IMR-90 (cell line): Measurements from ENCODE around the gene GNG11. TPM values are rescaled to one million over a fixed set of nuclear protein-coding genes. Genes with fewer than 3 reads are reported as not detected.
A peak's percentile ranks its signal among the peaks of the same experiment; 100 is the strongest.

Experiments used
- ATAC-seq: fragments of 200-7000 bp; cut with Tn5 transposase; 2 replicates; pipeline ENCODE4 v1.9.1; 2020; ENCODE audit warnings: low read depth, mild to moderate bottlenecking, moderate library complexity
- BruUV-seq: library from RNA; stranded (reverse); fragments of 400-500 nt; replicated peaks from 2 replicates; lab custom pipeline; 2021; lab: Mats Ljungman, UMichigan
- CTCF ChIA-PET: fragments of 300-600 bp; formaldehyde crosslinking; extraction: SDS; loops from one replicate; lab custom pipeline; 2021; ENCODE audit warnings: antibody characterized with exemption; lab: Yijun Ruan, JAX
- POLR2A ChIA-PET: fragments of 300-600 bp; sonication (Branson Sonifier 250); formaldehyde crosslinking; loops from one replicate; lab custom pipeline; 2022; ENCODE audit warnings: antibody characterized with exemption; ENCODE audit not compliant: unreplicated experiment; lab: Charles Lee
- DNase-seq: peaks from one replicate; pipeline ENCODE4 v3.0.0; 2013
- H2AFZ ChIP-seq: replicated peaks from 2 replicates; pipeline ENCODE3; 2013; ENCODE audit warnings: low read length, mild to moderate bottlenecking; ENCODE audit not compliant: poor library complexity
- H2AK5ac ChIP-seq: 2 replicates; pipeline ENCODE4 v1.6.1; 2013; ENCODE audit warnings: low read depth, low read length, inconsistent platforms
- H2AK9ac ChIP-seq: replicated peaks from 2 replicates; pipeline ENCODE3; 2013; ENCODE audit warnings: mild to moderate bottlenecking, low read depth, low read length, moderate library complexity; ENCODE audit not compliant: poor library complexity
- H2BK120ac ChIP-seq: 2 replicates; pipeline ENCODE4 v1.6.1; 2013; ENCODE audit warnings: low read depth, low read length, inconsistent platforms
- H2BK15ac ChIP-seq: 3 replicates; pipeline ENCODE4 v1.6.1; 2013; ENCODE audit warnings: low read depth, low read length, inconsistent platforms
- H2BK20ac ChIP-seq: 2 replicates; pipeline ENCODE4 v1.6.1; 2013; ENCODE audit warnings: low read depth, mild to moderate bottlenecking, inconsistent platforms, low read length, moderate library complexity
- H2BK5ac ChIP-seq: 2 replicates; pipeline ENCODE4 v1.6.1; 2013; ENCODE audit warnings: mild to moderate bottlenecking, low read depth, low read length, inconsistent platforms; ENCODE audit not compliant: poor library complexity, severe bottlenecking
- H3K14ac ChIP-seq: replicated peaks from 2 replicates; pipeline ENCODE4 v1.6.1; 2013; ENCODE audit warnings: low read depth, low read length, inconsistent platforms
- H3K18ac ChIP-seq: 2 replicates; pipeline ENCODE4 v1.6.1; 2013; ENCODE audit warnings: low read depth, low read length, control low read depth
- H3K23ac ChIP-seq: 2 replicates; pipeline ENCODE4 v1.6.1; 2013; ENCODE audit warnings: low read depth, low read length, inconsistent platforms
- H3K27ac ChIP-seq: 2 replicates; pipeline ENCODE4 v1.5.1; 2013; ENCODE audit warnings: mild to moderate bottlenecking, control low read depth, low read length; ENCODE audit not compliant: insufficient read depth
- H3K27me3 ChIP-seq: 2 replicates; pipeline ENCODE4 v1.6.1; 2013; ENCODE audit warnings: low read length; ENCODE audit not compliant: control insufficient read depth, insufficient read depth
- H3K36me3 ChIP-seq: 2 replicates; pipeline ENCODE4 v1.6.1; 2013; ENCODE audit warnings: low read length, mixed read lengths; ENCODE audit not compliant: control insufficient read depth, insufficient read depth
- H3K4ac ChIP-seq: 2 replicates; pipeline ENCODE4 v1.6.1; 2013; ENCODE audit warnings: low read depth, low read length, inconsistent platforms
- H3K4me1 ChIP-seq: 2 replicates; pipeline ENCODE4 v1.6.1; 2013; ENCODE audit warnings: low read length, mixed read lengths; ENCODE audit not compliant: control insufficient read depth, insufficient read depth
- H3K4me2 ChIP-seq: 2 replicates; pipeline ENCODE4 v1.6.1; 2013; ENCODE audit warnings: low read depth, mild to moderate bottlenecking, control low read depth, low read length, moderate library complexity
- H3K4me3 ChIP-seq: 2 replicates; pipeline ENCODE4 v1.5.1; 2013; ENCODE audit warnings: low read depth, mild to moderate bottlenecking, control low read depth, low read length, moderate library complexity; ENCODE audit not compliant: insufficient read depth
- H3K56ac ChIP-seq: 2 replicates; pipeline ENCODE4 v1.6.1; 2013; ENCODE audit warnings: low read length, inconsistent platforms; ENCODE audit not compliant: insufficient read depth; ENCODE audit errors: extremely low read depth
- H3K79me1 ChIP-seq, 2 experiments: 2 replicates each; pipeline ENCODE4 v1.6.1; 2013; ENCODE audit warnings: low read length in 2 of 2, inconsistent platforms in 1 of 2, low read depth in 1 of 2
- H3K9ac ChIP-seq: 2 replicates; pipeline ENCODE4 v1.6.1; 2013; ENCODE audit warnings: low read depth, low read length, control low read depth
- H3K9me1 ChIP-seq: 2 replicates; pipeline ENCODE4 v1.6.1; 2013; ENCODE audit warnings: low read length, inconsistent platforms; ENCODE audit not compliant: insufficient read depth
- H3K9me3 ChIP-seq: 2 replicates; pipeline ENCODE4 v1.6.1; 2013; ENCODE audit warnings: low read length; ENCODE audit not compliant: control insufficient read depth, insufficient read depth
- H4K20me1 ChIP-seq: 2 replicates; pipeline ENCODE4 v1.6.1; 2013; ENCODE audit warnings: low read length, inconsistent platforms; ENCODE audit not compliant: insufficient read depth
- H4K5ac ChIP-seq: 2 replicates; pipeline ENCODE4 v1.6.1; 2013; ENCODE audit warnings: mild to moderate bottlenecking, low read depth, low read length, control low read depth
- H4K8ac ChIP-seq, 2 experiments: 2 replicates each; pipeline ENCODE4 v1.6.1; 2013; ENCODE audit warnings: low read depth in 2 of 2, low read length in 2 of 2, control low read depth in 1 of 2, inconsistent platforms in 1 of 2
- H4K91ac ChIP-seq: 2 replicates; pipeline ENCODE4 v1.6.1; 2013; ENCODE audit warnings: low read depth, low read length, inconsistent platforms; ENCODE audit not compliant: insufficient read depth
- CHD1 ChIP-seq: IDR thresholded peaks from 2 replicates; pipeline ENCODE4 v1.6.1; 2012; ENCODE audit warnings: low read depth, low read length, improper control_type of control experiment
- ELK1 ChIP-seq: fragments of 150-350 bp; IDR thresholded peaks from 2 replicates; pipeline ENCODE4 v1.6.1; 2016; ENCODE audit warnings: low read depth, mild to moderate bottlenecking, low read length, moderate library complexity, borderline replicate concordance
- FOS ChIP-seq: fragments of 150-350 bp; IDR thresholded peaks from 2 replicates; pipeline ENCODE4 v1.6.1; 2016; ENCODE audit warnings: low read depth, low read length
- MXI1 ChIP-seq: IDR thresholded peaks from 2 replicates; pipeline ENCODE4 v1.6.1; 2012; ENCODE audit warnings: low read depth, mild to moderate bottlenecking, low read length, moderate library complexity, borderline replicate concordance
- RAD21 ChIP-seq: IDR thresholded peaks from 2 replicates; pipeline ENCODE4 v1.6.1; 2012; ENCODE audit warnings: low read length, improper control_type of control experiment
- RCOR1 ChIP-seq: IDR thresholded peaks from 2 replicates; pipeline ENCODE4 v1.6.1; 2012; ENCODE audit warnings: mild to moderate bottlenecking, low read length, improper control_type of control experiment; ENCODE audit not compliant: insufficient replicate concordance
- USF2 ChIP-seq: fragments of 150-350 bp; IDR thresholded peaks from 2 replicates; pipeline ENCODE4 v1.6.1; 2017; ENCODE audit warnings: mild to moderate bottlenecking, antibody characterized with exemption, low read length, low read depth
- dilution Hi-C: fragments of 300-500 bp; cut with HindIII; formaldehyde crosslinking; loops from one replicate; pipeline ENCODE4 v1.14.3; 2018; ENCODE audit warnings: low sequenced_read_pairs; ENCODE audit not compliant: unreplicated experiment
- in situ Hi-C: fragments of 300-500 bp; cut with MboI; formaldehyde crosslinking; loops from 3 replicates; pipeline ENCODE4 v1.14.3; 2019; ENCODE audit warnings: low sequenced_read_pairs, inconsistent platforms, mixed read lengths
- intact Hi-C: fragments of 100-400 bp; cut with micrococcal nuclease; formaldehyde crosslinking; loops from 2 replicates; pipeline ENCODE4 v1.10.0; 2022
- polyA plus RNA-seq, 3 experiments: library from polyadenylated mRNA; depleted of rRNA; stranded (reverse); fragments of >200 nt; gene quantifications; 2 replicates each; pipeline ENCODE4 v1.2.3, GENCODE V29; 2012; ENCODE audit warnings: low replicate concordance in 1 of 3
- total RNA-seq: library from RNA; depleted of rRNA; stranded (reverse); fragments of >200 nt; gene quantifications from 2 replicates; pipeline ENCODE4 v1.2.3, GENCODE V29; 2012

GNG11 gene
- total and polyA plus RNA-seq, 2 of the 4 experiments (the other 2 are of a cell fraction), result 6.1 to 10.5 TPM

GRCh38 chr7:93913197-93913596, 8.3 kb upstream of the GNG11 start:
- peaks cover 7% of the 10 kb centered on the region for H3K4me1 ChIP-seq
- no peaks in the 10 kb centered on the region for H4K20me1 ChIP-seq
- no peak overlapping the region for H3K4me2 ChIP-seq
- H3K56ac ChIP-seq, result no peak overlapping the region
- no peak for TF ChIP-seq CHD1
- TF ChIP-seq FOS, result no peak
- TF ChIP-seq RCOR1, result no peak
- TF ChIP-seq ELK1, result no peak
- no peak for TF ChIP-seq MXI1
- TF ChIP-seq RAD21, result no peak
- TF ChIP-seq USF2, result no peak
- no peak overlapping the region for H2BK5ac ChIP-seq
- H3K27me3 ChIP-seq, result no peaks in the 10 kb centered on the region
- no peak overlapping the region for H3K27ac ChIP-seq
- ATAC-seq (no peak), DNase-seq (no peak)
- no peak overlapping the region for H4K8ac ChIP-seq
- H2BK15ac ChIP-seq, result no peak overlapping the region
- H4K5ac ChIP-seq, result no peak overlapping the region
- no peaks in the 10 kb centered on the region for H3K36me3 ChIP-seq
- no peak overlapping the region for H3K14ac ChIP-seq
- H3K9ac ChIP-seq, result no peak overlapping the region
- H3K4me3 ChIP-seq, result no peak overlapping the region
- no peak overlapping the region for H2AK9ac ChIP-seq
- ChIA-PET CTCF (interaction anchor here (0.8 kb wide), 1 partner anchor 10 kb away, joined by 3 read pairs; no protein-coding TSS in a partner anchor), POLR2A (no interaction called here)
- peak overlapping the region; percentile 67; the same call in 1 of the 2 replicates for H3K18ac ChIP-seq
- 0 out of 2 replicates have a peak, but pooled peaks cover 3% of the 10 kb centered on the region for H3K9me1 ChIP-seq
- BruUV-seq, result no TSS peak
- H2BK20ac ChIP-seq, result no peak overlapping the region
- intact Hi-C loops, result no loop called here
- no peak overlapping the region for H4K91ac ChIP-seq
- H2AFZ ChIP-seq, result no peak overlapping the region
- dilution Hi-C loops, result no loop called here
- in situ Hi-C loops, result loop anchor here (25.0 kb wide), 1 partner anchor 524 kb away; no protein-coding TSS in a partner anchor
- no peak overlapping the region for H2AK5ac ChIP-seq
- no peak overlapping the region for H2BK120ac ChIP-seq
- H3K4ac ChIP-seq, result no peak overlapping the region
- no peak overlapping the region for H3K23ac ChIP-seq
- H3K79me1 ChIP-seq, result no peaks in the 10 kb centered on the region
- H3K9me3 ChIP-seq, result no peaks in the 10 kb centered on the region
